Duodenal mucosa (tissue), 2 donors: ENCODE results near the gene TFB2M.
"Not testable (repeated sequence)": the region's sequence is repeated elsewhere in the genome, so short reads cannot be mapped to it uniquely, and the experiment has no call there.

Source experiments
- H3K27ac ChIP-seq: one replicate; pipeline ENCODE4 v1.7.0; 2013; ENCODE audit warnings: low read depth, low read length
- H3K27me3 ChIP-seq, 2 donors: one replicate each; pipeline ENCODE4 v1.7.0; 2013; ENCODE audit warnings: low read length in 2 of 2, control low read depth in 1 of 2; ENCODE audit not compliant: insufficient read depth in 2 of 2, control insufficient read depth in 1 of 2
- H3K36me3 ChIP-seq, 2 donors: one replicate each; pipeline ENCODE4 v1.7.0; 2013; ENCODE audit warnings: low read length in 2 of 2, control low read depth in 1 of 2; ENCODE audit not compliant: insufficient read depth in 2 of 2, control insufficient read depth in 1 of 2
- H3K4me1 ChIP-seq, 2 donors: one replicate each; pipeline ENCODE4 v1.7.0; 2013; ENCODE audit warnings: low read length in 2 of 2, control low read depth in 1 of 2; ENCODE audit not compliant: insufficient read depth in 2 of 2, control insufficient read depth in 1 of 2
- H3K4me3 ChIP-seq, 2 donors: one replicate each; pipeline ENCODE4 v1.7.0; 2013; ENCODE audit warnings: low read length in 2 of 2, low read depth in 1 of 2
- H3K9ac ChIP-seq, 2 donors: one replicate each; pipeline ENCODE4 v1.7.0; 2013; ENCODE audit warnings: low read length in 2 of 2, low read depth in 1 of 2
- H3K9me3 ChIP-seq, 2 donors: one replicate each; pipeline ENCODE4 v1.7.0; 2013; ENCODE audit warnings: low read length in 2 of 2, control low read depth in 1 of 2; ENCODE audit not compliant: control insufficient read depth in 1 of 2

TFB2M gene

DNA sequence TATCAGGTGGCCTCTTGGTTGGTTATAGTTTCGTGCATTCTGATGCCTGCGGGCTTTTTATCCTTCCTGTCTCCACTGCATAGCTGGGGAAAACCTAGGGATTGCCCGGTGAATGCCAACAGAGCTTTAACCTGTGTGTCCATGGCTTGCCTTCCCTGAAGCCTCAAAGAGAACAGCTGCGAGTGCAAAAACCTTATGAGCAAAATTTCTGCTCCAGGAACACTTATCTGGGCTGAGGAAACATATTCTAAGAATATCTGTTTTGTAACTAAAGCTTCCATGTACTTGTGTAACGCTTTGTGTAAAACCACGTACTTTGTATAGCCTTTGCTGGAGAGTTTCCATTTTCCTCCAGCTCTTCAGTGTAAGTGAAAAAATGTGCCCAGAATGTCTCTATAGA is 7.4 kb upstream of the TFB2M start:
- Histone ChIP-seq H3K27me3 (no peaks in the 10 kb centered on the region), H3K9me3 (no peaks in the 10 kb centered on the region), H3K4me3 (no peak overlapping the region), H3K36me3 (no peaks in the 10 kb centered on the region), H3K9ac (no peak overlapping the region), H3K4me1 (peaks cover 15 to 16% of the 10 kb centered on the region in 2 donors), H3K27ac (no peak overlapping the region)

DNA sequence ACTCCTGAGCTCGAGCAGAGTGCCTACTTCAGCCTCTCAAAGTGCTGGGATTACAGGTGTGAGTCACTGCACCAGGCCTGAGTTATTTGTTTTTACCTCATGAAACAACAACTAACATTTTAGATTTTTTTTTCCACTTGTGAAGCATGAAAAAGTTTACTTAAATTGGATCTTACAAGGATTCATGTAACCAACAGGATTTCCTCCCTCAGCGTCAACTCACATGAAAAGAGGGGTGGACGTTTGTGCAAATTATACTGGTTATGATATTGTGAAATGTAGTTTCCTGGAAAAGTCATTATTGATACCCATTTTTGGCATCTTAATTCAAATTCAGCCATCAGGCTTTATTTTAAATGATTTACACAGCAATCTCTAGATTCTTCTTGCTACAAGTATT is 6.7 kb upstream of the TFB2M start:
- Histone ChIP-seq H3K4me3 (no peak overlapping the region), H3K9me3 (no peaks in the 10 kb centered on the region), H3K27me3 (no peaks in the 10 kb centered on the region), H3K9ac (no peak overlapping the region), H3K4me1 (peaks cover 16 to 20% of the 10 kb centered on the region in 2 donors), H3K27ac (no peak overlapping the region), H3K36me3 (no peaks in the 10 kb centered on the region)

- Histone ChIP-seq H3K27ac (no peak overlapping the region), H3K4me1 (peaks cover 22 to 25% of the 10 kb centered on the region in 2 donors), H3K4me3 (no peak overlapping the region), H3K36me3 (no peaks in the 10 kb centered on the region), H3K27me3 (no peaks in the 10 kb centered on the region), H3K9ac (no peak overlapping the region), H3K9me3 (no peaks in the 10 kb centered on the region)
These were observed 5.9 kb upstream of the TFB2M start for GRCh38 chr1:246571953-246572352.

GRCh38 chr1:246571309-246571708 is 5.2 kb upstream of the TFB2M start:
- H3K27ac ChIP-seq, H3K4me3 ChIP-seq, H3K9me3 ChIP-seq, H3K27me3 ChIP-seq, H3K36me3 ChIP-seq: not testable (repeated sequence)
- H3K4me1 ChIP-seq: peaks cover 22 to 25% of the 10 kb centered on the region in 2 donors
- H3K9ac ChIP-seq: peak overlapping the region in 1 of 2 donors; percentile 4

GRCh38 chr1:246569248-246570238 is 3.5 kb upstream of the TFB2M start:
- no peaks in the 10 kb centered on the region for H3K9me3 ChIP-seq
- H3K9ac ChIP-seq: peak overlapping the region in 1 of 2 donors; percentile 36
- H3K4me3 ChIP-seq: peak overlapping the region in 1 of 2 donors; percentile 19
- no peaks in the 10 kb centered on the region for H3K27me3 ChIP-seq
- H3K36me3 ChIP-seq: no peaks in the 10 kb centered on the region
- H3K27ac ChIP-seq: peak overlapping the region; percentile 55
- peaks cover 28 to 31% of the 10 kb centered on the region in 2 donors for H3K4me1 ChIP-seq

DNA sequence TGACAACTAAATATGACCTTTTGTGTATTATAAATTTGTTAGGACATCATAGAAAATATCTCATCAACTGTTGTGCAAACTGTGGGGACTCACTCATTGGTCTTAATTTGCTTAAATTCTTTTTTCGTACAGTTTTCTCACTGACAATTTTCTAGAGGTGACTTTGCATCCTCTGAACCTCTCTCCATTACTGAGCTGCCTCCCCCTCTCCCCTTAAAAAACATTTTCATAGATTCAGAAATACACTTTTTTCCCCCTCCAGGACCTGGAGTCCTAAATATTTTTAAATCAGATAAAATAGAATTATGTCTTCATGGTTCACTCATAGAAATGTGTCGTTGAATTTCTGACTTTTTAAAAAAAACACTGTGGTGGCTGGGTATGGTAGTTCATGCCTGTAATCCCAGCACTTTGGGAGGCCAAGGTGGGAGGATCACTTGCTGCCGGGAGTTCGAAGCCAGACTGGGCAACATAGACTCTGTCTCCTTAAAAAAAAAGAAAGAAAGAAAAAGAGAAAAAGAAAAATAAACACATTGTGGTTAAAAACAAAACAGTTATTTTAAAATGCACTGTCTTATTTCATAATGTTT is 1.7 kb upstream of the TFB2M start:
- Histone ChIP-seq H3K9ac (peak overlapping the region; percentile 56 to 90), H3K4me1 (peaks cover 35 to 36% of the 10 kb centered on the region in 2 donors), H3K4me3 (peak overlapping the region; percentile 92 to 99), H3K27ac (no peak overlapping the region), H3K27me3 (no peaks in the 10 kb centered on the region), H3K9me3 (no peaks in the 10 kb centered on the region), H3K36me3 (peaks cover 0 to 4% of the 10 kb centered on the region in 2 donors)

DNA sequence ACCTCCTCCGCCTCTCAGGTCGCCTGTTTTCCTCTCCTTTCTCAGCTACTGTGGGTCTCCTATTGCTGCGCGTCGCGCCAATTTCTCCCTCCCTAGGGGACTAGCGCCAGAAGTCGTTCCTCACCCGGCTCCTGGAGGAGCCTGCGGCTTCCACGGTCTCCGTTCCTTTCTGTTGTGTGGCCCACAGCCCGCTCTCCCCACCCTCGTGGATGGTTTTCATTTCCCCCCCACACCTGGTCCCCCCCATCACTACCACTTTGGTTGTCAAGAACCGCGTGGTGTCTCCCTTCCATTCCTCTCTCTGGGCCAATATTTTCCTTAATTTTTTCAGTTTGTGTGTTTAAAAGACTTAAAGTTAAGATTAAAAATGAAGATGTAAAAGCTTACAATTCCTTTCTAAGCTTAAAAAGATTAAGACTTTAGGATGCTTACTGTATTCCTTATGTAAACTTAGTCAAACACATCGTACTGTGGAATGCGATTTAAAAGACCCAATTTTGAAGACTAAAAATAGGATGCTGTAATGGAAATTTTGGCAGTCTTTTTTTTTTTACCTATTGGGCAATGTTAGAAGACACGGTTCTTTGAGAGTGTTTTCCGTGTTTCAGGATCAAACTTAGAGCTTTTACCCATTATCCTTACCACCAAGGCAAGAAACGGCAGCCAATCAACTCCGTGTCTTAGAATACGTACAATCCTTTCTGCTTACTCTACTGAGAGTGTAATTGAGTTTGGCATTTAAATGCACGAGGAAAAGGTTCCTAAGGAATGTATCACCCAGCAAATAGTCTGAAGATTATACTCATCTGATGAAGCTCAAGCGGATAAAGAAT is 968 bp upstream of the TFB2M start:
- Histone ChIP-seq H3K4me1 (peaks cover 35 to 36% of the 10 kb centered on the region in 2 donors), H3K4me3 (peak overlapping the region; percentile 92 to 99), H3K36me3 (peaks cover 0 to 4% of the 10 kb centered on the region in 2 donors), H3K9ac (peak overlapping the region; percentile 90 to 99), H3K9me3 (no peaks in the 10 kb centered on the region), H3K27me3 (no peaks in the 10 kb centered on the region), H3K27ac (peak overlapping the region; percentile 91)

DNA sequence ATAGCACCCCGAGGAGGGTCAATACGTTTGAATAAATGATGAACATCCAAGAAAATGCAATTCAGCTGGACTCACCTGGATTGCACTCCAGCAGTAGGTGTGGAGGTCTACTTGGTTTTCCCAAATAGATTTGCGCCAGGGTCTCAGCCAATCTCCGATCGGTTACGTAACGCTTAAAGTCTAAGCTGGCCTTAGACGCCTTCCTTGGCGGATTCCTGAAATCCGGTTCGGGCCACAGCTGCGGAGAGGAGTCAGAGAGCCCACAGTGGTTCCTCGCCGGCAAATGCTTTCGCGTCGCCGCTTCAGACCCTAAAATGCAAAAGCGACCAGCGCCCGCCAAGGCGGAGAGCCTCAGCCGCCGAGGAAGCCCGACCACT is 322 bp downstream of the TFB2M start:
- no peaks in the 10 kb centered on the region for H3K27me3 ChIP-seq
- H3K9me3 ChIP-seq: no peaks in the 10 kb centered on the region
- H3K4me3 ChIP-seq: peak overlapping the region; percentile 92 to 99
- peak overlapping the region; percentile 61 for H3K27ac ChIP-seq
- H3K9ac ChIP-seq: peak overlapping the region; percentile 90 to 99
- peaks cover 0 to 4% of the 10 kb centered on the region in 2 donors for H3K36me3 ChIP-seq
- peaks cover 35 to 36% of the 10 kb centered on the region in 2 donors for H3K4me1 ChIP-seq

DNA sequence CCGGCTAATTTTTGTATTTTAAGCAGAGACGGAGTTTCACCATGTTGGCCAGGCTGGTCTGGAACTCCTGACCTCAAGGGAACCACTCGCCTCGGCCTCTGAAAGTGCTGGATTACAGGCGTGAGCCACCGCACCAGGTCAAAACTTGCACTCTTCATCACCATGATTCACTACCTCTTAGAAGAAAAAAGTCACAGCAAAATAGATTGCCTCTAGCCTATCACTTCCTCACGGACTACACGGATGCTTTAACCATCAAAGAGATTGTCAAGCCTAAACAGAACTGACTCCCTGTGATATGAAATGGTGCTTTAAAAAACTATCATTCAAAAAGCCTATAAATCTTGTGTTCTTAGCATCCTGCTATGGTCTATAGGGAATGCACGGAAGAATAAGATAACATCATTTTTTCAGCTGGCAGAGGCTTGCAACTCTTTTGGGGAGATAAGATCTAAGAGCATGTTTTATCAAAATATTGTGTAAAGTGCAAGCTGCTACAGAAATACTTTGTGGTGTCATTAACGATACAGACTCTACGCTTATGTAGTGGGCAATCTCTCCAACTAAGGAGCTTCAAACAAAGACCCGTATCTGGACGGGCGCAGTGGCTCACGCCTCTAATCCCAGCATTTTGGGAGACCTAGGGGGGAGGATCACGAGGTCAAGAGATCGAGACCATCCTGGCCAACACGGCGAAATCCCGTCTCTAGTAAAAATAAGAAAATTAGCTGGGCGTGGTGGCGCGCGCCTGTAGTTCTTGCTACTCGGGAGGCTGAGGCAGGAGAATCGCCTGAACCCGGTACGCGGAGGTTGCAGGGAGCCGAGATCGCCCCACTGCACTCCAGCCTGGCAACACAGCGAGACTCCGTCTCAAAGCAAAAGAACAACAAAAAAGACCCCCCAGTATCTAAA is 966 bp downstream of the TFB2M start:
- Histone ChIP-seq H3K36me3 (peaks cover 4% of the 10 kb centered on the region in 2 donors), H3K9me3 (no peaks in the 10 kb centered on the region), H3K4me1 (peaks cover 30 to 34% of the 10 kb centered on the region in 2 donors), H3K4me3 (peak overlapping the region; percentile 92 to 99), H3K9ac (peak overlapping the region; percentile 90 to 99), H3K27ac (no peak overlapping the region), H3K27me3 (no peaks in the 10 kb centered on the region)
